ENCODE data around the gene CDK5RAP2.
A peak's percentile ranks its signal among the peaks of the same experiment; 100 is the strongest.
"Not testable (repeated sequence)": the region's sequence is repeated elsewhere in the genome, so short reads cannot be mapped to it uniquely, and the experiment has no call there.

Gene CDK5RAP2

GRCh38 chr9:120580051-120580896 lies at the start of gene CDK5RAP2:
Gene CDK5RAP2, minus strand, starts transcription at chr9:120580167. Its CDS starts 189 bp downstream, at chr9:120579978.
- Histone ChIP-seq H3K27me3 (ENCODE audit: insufficient read depth, low read length, poor library complexity, severe bottlenecking) (no peaks in the 10 kb centered on the region), H3K36me3 (ENCODE audit: insufficient read depth, low read length) (no peaks in the 10 kb centered on the region), H3K79me2 (ENCODE audit: insufficient read depth, low read length) (peaks cover 51% of the 10 kb centered on the region), H3K9me2 (replicated peaks; ENCODE audit: low read depth, low read length) (no peaks in the 10 kb centered on the region), H4K20me1 (ENCODE audit: insufficient read depth, low read length, poor library complexity, severe bottlenecking) (peaks cover 22% of the 10 kb centered on the region), H3K4me3 (ENCODE audit: low read length, poor library complexity, severe bottlenecking) (peak within 1 kb of the TSS; percentile 100), H3K4me2 (ENCODE audit: low read depth, low read length, poor library complexity, severe bottlenecking) (peak within 1 kb of the TSS; percentile 97), H3K4me1 (ENCODE audit: insufficient read depth, low read length, poor library complexity, severe bottlenecking) (peaks cover 60% of the 10 kb centered on the region), H3F3A (ENCODE audit: low read depth) (no peaks in the 10 kb centered on the region), H3K9me3 (ENCODE audit: insufficient read depth, low read depth, low read length) (no peaks in the 10 kb centered on the region), H3K9ac (ENCODE audit: low read depth, low read length, poor library complexity, severe bottlenecking) (peak within 1 kb of the TSS; percentile 99), H2AFZ (ENCODE audit: low read length) (peak within 1 kb of the TSS; percentile 100)
- TF ChIP-seq EZH2phosphoT487 (IDR thresholded peaks at IDR 0.05; ENCODE audit: borderline replicate concordance) (no peak), CTCF (conservative IDR thresholded peaks at IDR 0.05; ENCODE audit: low read length) (no peak)

GRCh38 chr9:120628925-120629497 lies 49.0 kb upstream of the CDK5RAP2 start:
- H3K9me2 ChIP-seq (replicated peaks; ENCODE audit: low read depth, low read length); H3K9ac ChIP-seq (ENCODE audit: low read depth, low read length, poor library complexity, severe bottlenecking); H3F3A ChIP-seq (ENCODE audit: low read depth); H3K9me3 ChIP-seq (ENCODE audit: insufficient read depth, low read depth, low read length); H3K79me2 ChIP-seq (ENCODE audit: insufficient read depth, low read length); H3K4me3 ChIP-seq (ENCODE audit: low read length, poor library complexity, severe bottlenecking); H3K4me2 ChIP-seq (ENCODE audit: low read depth, low read length, poor library complexity, severe bottlenecking); H2AFZ ChIP-seq (ENCODE audit: low read length); H3K4me1 ChIP-seq (ENCODE audit: insufficient read depth, low read length, poor library complexity, severe bottlenecking); H4K20me1 ChIP-seq (ENCODE audit: insufficient read depth, low read length, poor library complexity, severe bottlenecking); H3K27me3 ChIP-seq (ENCODE audit: insufficient read depth, low read length, poor library complexity, severe bottlenecking); H3K36me3 ChIP-seq (ENCODE audit: insufficient read depth, low read length): not testable (repeated sequence)

- H3K4me2 ChIP-seq (ENCODE audit: low read depth, low read length, poor library complexity, severe bottlenecking), result no peak overlapping the region
Measured at GRCh38 chr9:120628207-120628924, 48.4 kb upstream of the CDK5RAP2 start.

More at GRCh38 chr9:120628207-120628924, 48.4 kb upstream of the CDK5RAP2 start:
- Histone ChIP-seq H3K9me2 (replicated peaks; ENCODE audit: low read depth, low read length) (no peaks in the 10 kb centered on the region), H3K36me3 (ENCODE audit: insufficient read depth, low read length) (no peaks in the 10 kb centered on the region), H3K9ac (ENCODE audit: low read depth, low read length, poor library complexity, severe bottlenecking) (no peak overlapping the region), H3K27me3 (ENCODE audit: insufficient read depth, low read length, poor library complexity, severe bottlenecking) (no peaks in the 10 kb centered on the region), H3K4me3 (ENCODE audit: low read length, poor library complexity, severe bottlenecking) (no peak overlapping the region), H3F3A (ENCODE audit: low read depth) (no peaks in the 10 kb centered on the region), H3K4me1 (ENCODE audit: insufficient read depth, low read length, poor library complexity, severe bottlenecking) (peaks cover 4% of the 10 kb centered on the region), H4K20me1 (ENCODE audit: insufficient read depth, low read length, poor library complexity, severe bottlenecking) (no peaks in the 10 kb centered on the region), H2AFZ (ENCODE audit: low read length) (no peak overlapping the region), H3K79me2 (ENCODE audit: insufficient read depth, low read length) (no peaks in the 10 kb centered on the region), H3K9me3 (ENCODE audit: insufficient read depth, low read depth, low read length) (no peaks in the 10 kb centered on the region)
- no peak for TF ChIP-seq EZH2phosphoT487 (IDR thresholded peaks at IDR 0.05; ENCODE audit: borderline replicate concordance)
- no peak for TF ChIP-seq CTCF (conservative IDR thresholded peaks at IDR 0.05; ENCODE audit: low read length)
